ENCODE results near the gene C16orf82. TPM values are rescaled to one million over a fixed set of nuclear protein-coding genes. Genes with fewer than 3 reads are reported as not detected.

Gene C16orf82
- polyA plus RNA-seq, 2 of the 4 experiments (the other 2 are of a cell fraction): not detected

DNA sequence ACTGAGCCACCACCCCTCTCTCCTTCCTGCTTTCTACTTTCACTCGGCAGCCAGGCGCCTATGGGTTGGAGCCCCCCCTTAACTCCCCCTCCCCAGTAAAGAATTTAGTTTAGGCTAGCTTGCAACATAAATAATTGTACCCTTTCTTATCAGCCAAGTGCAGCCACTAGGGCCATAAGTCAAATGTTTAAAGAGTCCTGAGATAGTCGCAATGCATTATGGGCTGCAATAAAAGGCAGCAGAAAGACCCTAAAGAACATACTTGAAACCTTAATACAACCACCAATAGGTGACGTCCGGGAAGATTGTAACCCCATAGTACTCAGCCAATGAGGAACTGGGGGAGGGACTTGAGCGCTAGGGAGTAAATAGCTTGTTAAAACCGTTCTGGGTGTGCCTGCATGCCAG is 40.5 kb downstream of the C16orf82 start:
- Histone ChIP-seq H3K4me3 (no peak overlapping the region), H3K27ac (no peak overlapping the region), H3K9me3 (no peaks in the 10 kb centered on the region), H3K4me2 (no peak overlapping the region), H3K4me1 (0 out of 3 replicates have a peak, but pooled peaks cover 3% of the 10 kb centered on the region)
- ATAC-seq (no peak), DNase-seq (ENCODE audit: low read depth in 1 of 2, low spot score in 1 of 2) (no peak), FAIRE-seq (no peak)
- ChIA-PET POLR2A (no interaction called here), CTCF (interaction anchor here (0.6 to 2.1 kb wide), 5 partner anchors 11 to 1831 kb away, joined by 3 to 6 read pairs (median 3); no protein-coding TSS in a partner anchor)
- TF ChIP-seq CHD2 (IDR thresholded peaks at IDR 0.05; ENCODE audit: low read length, partially characterized antibody): no peak
- no peak for TF ChIP-seq MAFK (IDR thresholded peaks at IDR 0.05; ENCODE audit: partially characterized antibody)
- no peak for TF ChIP-seq POLR2AphosphoS2 (conservative IDR thresholded peaks at IDR 0.05; ENCODE audit: low read length)
- TF ChIP-seq, protein P1, sequence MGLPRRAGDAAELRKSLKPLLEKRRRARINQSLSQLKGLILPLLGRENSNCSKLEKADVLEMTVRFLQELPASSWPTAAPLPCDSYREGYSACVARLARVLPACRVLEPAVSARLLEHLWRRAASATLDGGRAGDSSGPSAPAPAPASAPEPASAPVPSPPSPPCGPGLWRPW (IDR thresholded peaks at IDR 0.05): no peak
- no peak for TF ChIP-seq ZSCAN20 (CRISPR knock-in tag; IDR thresholded peaks at IDR 0.05)
- TF ChIP-seq POLR2A (IDR thresholded peaks at IDR 0.05; ENCODE audit: low read length): no peak
- no peak for TF ChIP-seq EP300 (IDR thresholded peaks at IDR 0.05)
- no peak for TF ChIP-seq TFCP2L1 (CRISPR knock-in tag; IDR thresholded peaks at IDR 0.05)
- no peak for TF ChIP-seq SMC3 (IDR thresholded peaks at IDR 0.05)
- 31% methylated on average over 7 of the region's 7 CpGs for WGBS (ENCODE audit: missing lambda C conversion rate)

DNA sequence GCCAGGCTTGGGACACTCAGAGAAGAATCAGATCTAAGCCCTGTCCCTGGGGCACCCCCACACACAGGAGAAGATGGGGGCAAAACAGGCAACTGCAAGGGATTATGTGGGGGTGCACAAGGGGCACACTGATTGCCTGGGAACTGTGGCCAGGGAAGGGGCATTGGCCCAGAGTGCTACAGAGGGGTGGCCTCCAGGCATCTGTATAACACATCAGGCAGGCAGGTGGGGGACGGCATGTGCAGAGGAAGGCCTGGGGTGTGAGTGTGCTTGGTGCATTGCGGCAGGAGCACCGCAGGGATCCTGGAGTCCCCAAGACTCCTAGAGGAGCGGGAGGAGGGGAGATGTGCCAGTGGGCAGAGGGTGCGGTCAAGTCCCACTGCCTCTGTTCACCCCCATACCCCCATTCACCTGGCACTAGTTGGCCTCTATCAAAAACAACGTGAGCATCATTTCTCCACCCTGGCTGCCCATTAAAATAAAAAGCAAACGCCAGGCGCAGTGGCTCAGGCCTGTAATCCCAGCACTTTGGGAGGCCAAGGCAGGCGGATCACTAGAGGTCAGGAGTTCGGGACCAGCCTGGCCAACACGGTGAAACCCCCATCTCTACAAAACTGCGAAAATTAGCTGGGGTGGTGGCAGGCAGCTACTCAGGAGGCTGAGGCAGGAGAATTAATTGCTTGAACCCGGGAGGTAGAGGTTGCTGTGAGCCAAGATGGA is 41.5 kb downstream of the C16orf82 start:
- H3K4me3 ChIP-seq: no peak overlapping the region
- 60% methylated on average over 13 of the region's 13 CpGs for WGBS (ENCODE audit: missing lambda C conversion rate)
- H3K4me2 ChIP-seq: no peak overlapping the region
- H3K27ac ChIP-seq: no peak overlapping the region
- no peak for DNase-seq (ENCODE audit: low read depth in 1 of 2, low spot score in 1 of 2)
- no peak for FAIRE-seq
- 0 out of 3 replicates have a peak, but pooled peaks cover 3% of the 10 kb centered on the region for H3K4me1 ChIP-seq
- no peak for ATAC-seq
- no peaks in the 10 kb centered on the region for H3K9me3 ChIP-seq
- ChIA-PET POLR2A (no interaction called here), CTCF (interaction anchor here (1.0 kb wide), 1 partner anchor 1832 kb away, joined by 3 read pairs; no protein-coding TSS in a partner anchor)
- TF ChIP-seq NR3C1 (IDR thresholded peaks at IDR 0.05) (no peak), EHF (CRISPR knock-in tag; IDR thresholded peaks at IDR 0.05) (no peak), EP300 (IDR thresholded peaks at IDR 0.05) (no peak), BHLHE40 (IDR thresholded peaks at IDR 0.05; ENCODE audit: low read depth, low read length) (no peak), TFCP2L1 (CRISPR knock-in tag; IDR thresholded peaks at IDR 0.05) (no peak), CEBPB (IDR thresholded peaks at IDR 0.05) (no peak), JUNB (IDR thresholded peaks at IDR 0.05) (no peak)
- TF ChIP-seq, protein P2, sequence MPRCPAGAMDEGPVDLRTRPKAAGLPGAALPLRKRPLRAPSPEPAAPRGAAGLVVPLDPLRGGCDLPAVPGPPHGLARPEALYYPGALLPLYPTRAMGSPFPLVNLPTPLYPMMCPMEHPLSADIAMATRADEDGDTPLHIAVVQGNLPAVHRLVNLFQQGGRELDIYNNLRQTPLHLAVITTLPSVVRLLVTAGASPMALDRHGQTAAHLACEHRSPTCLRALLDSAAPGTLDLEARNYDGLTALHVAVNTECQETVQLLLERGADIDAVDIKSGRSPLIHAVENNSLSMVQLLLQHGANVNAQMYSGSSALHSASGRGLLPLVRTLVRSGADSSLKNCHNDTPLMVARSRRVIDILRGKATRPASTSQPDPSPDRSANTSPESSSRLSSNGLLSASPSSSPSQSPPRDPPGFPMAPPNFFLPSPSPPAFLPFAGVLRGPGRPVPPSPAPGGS (IDR thresholded peaks at IDR 0.05): no peak

DNA sequence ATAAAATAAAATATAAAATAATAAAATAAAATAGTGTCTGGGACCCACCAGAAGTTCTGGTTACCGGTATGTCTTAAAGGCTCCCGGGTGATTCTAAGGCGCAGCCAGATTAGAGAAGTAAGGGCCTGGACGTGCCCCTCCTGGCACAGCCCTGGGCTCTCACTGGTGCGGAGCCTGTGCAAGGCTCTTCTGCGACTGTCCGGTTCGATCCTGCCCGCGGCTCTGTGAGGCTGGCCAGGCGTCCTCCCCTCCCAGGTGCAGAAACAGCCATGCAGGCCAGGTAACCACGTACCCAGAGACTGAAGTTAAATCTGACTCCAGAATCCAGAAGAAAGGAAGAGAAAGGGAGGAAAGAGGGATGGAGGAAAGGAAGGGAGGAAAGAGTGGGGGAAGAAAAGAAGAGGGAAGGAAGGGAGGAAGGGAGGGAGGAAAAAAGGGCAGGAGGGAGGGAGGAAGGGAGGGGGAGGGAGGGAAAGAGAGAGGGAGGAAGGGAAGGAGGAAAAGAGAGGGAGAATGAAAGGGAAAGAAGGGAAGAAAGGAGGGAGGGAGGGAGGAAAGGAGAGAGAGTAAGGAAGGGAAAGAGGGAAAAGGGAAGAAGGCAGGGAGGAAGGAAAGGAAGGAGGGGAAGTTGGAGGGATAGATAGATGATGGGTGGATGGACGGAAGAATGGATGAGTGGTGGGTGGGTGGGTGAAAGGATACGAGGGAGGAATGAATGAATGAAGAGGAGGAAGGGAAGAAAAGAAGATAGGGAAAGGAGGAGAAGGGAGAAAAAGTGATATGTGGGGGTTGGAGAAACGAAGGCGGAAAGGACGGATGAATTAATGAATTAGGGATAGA is 42.3 kb downstream of the C16orf82 start:
- Histone ChIP-seq H3K4me1 (0 out of 3 replicates have a peak, but pooled peaks cover 3% of the 10 kb centered on the region), H3K4me3 (peak overlapping the region; percentile 47; the same call in 1 of the 3 replicates), H3K4me2 (peak overlapping the region; percentile 91), H3K27ac (no peak overlapping the region), H3K9me3 (no peaks in the 10 kb centered on the region)
- DNase-seq (ENCODE audit: low read depth in 1 of 2, low spot score in 1 of 2) (no peak), ATAC-seq (no peak), FAIRE-seq (no peak)
- WGBS (ENCODE audit: missing lambda C conversion rate): 49% methylated on average over 17 of the region's 17 CpGs
- TF ChIP-seq RCOR1 (IDR thresholded peaks at IDR 0.05; ENCODE audit: low read depth, low read length) (no peak), MAZ (IDR thresholded peaks at IDR 0.05; ENCODE audit: borderline replicate concordance, low read depth, low read length) (no peak), SMC3 (IDR thresholded peaks at IDR 0.05) (no peak), HEYL (CRISPR knock-in tag; IDR thresholded peaks at IDR 0.05) (no peak), FOSB (CRISPR knock-in tag; IDR thresholded peaks at IDR 0.05) (no peak), NFE2L2 (conservative IDR thresholded peaks at IDR 0.05; ENCODE audit: low read length) (no peak), NPAS2 (CRISPR knock-in tag; IDR thresholded peaks at IDR 0.05; ENCODE audit: borderline replicate concordance) (no peak), CHD2 (IDR thresholded peaks at IDR 0.05; ENCODE audit: low read length, partially characterized antibody) (no peak), TFCP2L1 (CRISPR knock-in tag; IDR thresholded peaks at IDR 0.05) (no peak), GATA3 (IDR thresholded peaks at IDR 0.05; ENCODE audit: borderline replicate concordance) (no peak), ZNF302 (CRISPR knock-in tag; IDR thresholded peaks at IDR 0.05) (no peak)
- TF ChIP-seq, protein P3, sequence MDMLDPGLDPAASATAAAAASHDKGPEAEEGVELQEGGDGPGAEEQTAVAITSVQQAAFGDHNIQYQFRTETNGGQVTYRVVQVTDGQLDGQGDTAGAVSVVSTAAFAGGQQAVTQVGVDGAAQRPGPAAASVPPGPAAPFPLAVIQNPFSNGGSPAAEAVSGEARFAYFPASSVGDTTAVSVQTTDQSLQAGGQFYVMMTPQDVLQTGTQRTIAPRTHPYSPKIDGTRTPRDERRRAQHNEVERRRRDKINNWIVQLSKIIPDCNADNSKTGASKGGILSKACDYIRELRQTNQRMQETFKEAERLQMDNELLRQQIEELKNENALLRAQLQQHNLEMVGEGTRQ (IDR thresholded peaks at IDR 0.05): no peak
- TF ChIP-seq, protein P4, sequence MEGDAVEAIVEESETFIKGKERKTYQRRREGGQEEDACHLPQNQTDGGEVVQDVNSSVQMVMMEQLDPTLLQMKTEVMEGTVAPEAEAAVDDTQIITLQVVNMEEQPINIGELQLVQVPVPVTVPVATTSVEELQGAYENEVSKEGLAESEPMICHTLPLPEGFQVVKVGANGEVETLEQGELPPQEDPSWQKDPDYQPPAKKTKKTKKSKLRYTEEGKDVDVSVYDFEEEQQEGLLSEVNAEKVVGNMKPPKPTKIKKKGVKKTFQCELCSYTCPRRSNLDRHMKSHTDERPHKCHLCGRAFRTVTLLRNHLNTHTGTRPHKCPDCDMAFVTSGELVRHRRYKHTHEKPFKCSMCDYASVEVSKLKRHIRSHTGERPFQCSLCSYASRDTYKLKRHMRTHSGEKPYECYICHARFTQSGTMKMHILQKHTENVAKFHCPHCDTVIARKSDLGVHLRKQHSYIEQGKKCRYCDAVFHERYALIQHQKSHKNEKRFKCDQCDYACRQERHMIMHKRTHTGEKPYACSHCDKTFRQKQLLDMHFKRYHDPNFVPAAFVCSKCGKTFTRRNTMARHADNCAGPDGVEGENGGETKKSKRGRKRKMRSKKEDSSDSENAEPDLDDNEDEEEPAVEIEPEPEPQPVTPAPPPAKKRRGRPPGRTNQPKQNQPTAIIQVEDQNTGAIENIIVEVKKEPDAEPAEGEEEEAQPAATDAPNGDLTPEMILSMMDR (IDR thresholded peaks at IDR 0.05): no peak
- CTCF ChIA-PET: interaction anchor here (0.6 to 3.4 kb wide), 27 partner anchors 10 to 1888 kb away, joined by 3 to 18 read pairs (median 4); no protein-coding TSS in a partner anchor
- POLR2A ChIA-PET: no interaction called here
